Panc1 (cell line): Measurements from ENCODE around the gene CALB2.

ENCODE experiments used
- POLR2AphosphoS5 ChIP-seq: IDR thresholded peaks from 2 replicates; pipeline ENCODE4 v1.6.1; 2012; ENCODE audit warnings: mild to moderate bottlenecking, low read depth, low read length, moderate library complexity
- SIN3A ChIP-seq: IDR thresholded peaks from 2 replicates; pipeline ENCODE4 v1.6.1; 2012; ENCODE audit warnings: low read depth, mild to moderate bottlenecking, low read length, moderate library complexity, borderline replicate concordance; ENCODE audit not compliant: insufficient read depth
- TCF7L2 ChIP-seq: IDR thresholded peaks from 2 replicates; pipeline ENCODE4 v1.6.1; 2011; ENCODE audit warnings: mild to moderate bottlenecking, low read depth, low read length, inconsistent platforms
- TF ChIP-seq, protein P1 (sequence below): fragments of 450-650 bp; IDR thresholded peaks from 2 replicates; pipeline ENCODE4 v1.5.1; 2017; ENCODE audit warnings: mild to moderate bottlenecking
- TF ChIP-seq, protein P2 (sequence below), 2 experiments: IDR thresholded peaks; 2 replicates each; pipeline ENCODE4 v1.6.1; 2011 to 2012; ENCODE audit warnings: low read depth in 2 of 2, control low read depth in 1 of 2, low read length in 1 of 2, mild to moderate bottlenecking in 1 of 2, moderate library complexity in 1 of 2; ENCODE audit not compliant: insufficient read depth in 1 of 2

DNA sequence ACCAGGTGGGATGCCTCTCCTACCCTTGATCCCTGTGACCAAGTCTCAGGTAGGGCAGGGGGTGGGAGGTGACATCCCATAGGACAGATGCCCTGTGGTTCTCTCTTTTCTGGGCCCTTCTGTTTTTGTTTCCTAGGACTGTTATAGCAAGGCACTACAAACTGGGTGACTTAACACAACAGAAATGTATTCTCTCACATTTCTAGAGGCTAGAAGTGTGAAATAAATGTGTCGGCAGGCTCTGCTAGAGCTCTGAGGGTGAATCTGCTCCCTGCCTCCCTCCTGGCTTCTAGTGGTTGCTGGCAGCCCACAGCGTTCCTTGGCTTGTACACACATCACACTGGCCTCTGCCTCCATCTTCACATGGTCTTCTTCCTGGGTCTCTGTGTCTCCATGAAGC, 12.7 kb downstream of the CALB2 start:
- TF ChIP-seq, protein P1, sequence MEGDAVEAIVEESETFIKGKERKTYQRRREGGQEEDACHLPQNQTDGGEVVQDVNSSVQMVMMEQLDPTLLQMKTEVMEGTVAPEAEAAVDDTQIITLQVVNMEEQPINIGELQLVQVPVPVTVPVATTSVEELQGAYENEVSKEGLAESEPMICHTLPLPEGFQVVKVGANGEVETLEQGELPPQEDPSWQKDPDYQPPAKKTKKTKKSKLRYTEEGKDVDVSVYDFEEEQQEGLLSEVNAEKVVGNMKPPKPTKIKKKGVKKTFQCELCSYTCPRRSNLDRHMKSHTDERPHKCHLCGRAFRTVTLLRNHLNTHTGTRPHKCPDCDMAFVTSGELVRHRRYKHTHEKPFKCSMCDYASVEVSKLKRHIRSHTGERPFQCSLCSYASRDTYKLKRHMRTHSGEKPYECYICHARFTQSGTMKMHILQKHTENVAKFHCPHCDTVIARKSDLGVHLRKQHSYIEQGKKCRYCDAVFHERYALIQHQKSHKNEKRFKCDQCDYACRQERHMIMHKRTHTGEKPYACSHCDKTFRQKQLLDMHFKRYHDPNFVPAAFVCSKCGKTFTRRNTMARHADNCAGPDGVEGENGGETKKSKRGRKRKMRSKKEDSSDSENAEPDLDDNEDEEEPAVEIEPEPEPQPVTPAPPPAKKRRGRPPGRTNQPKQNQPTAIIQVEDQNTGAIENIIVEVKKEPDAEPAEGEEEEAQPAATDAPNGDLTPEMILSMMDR, result no peak
- TF ChIP-seq SIN3A (no peak), POLR2AphosphoS5 (no peak), TCF7L2 (no peak)
- TF ChIP-seq, protein P2, sequence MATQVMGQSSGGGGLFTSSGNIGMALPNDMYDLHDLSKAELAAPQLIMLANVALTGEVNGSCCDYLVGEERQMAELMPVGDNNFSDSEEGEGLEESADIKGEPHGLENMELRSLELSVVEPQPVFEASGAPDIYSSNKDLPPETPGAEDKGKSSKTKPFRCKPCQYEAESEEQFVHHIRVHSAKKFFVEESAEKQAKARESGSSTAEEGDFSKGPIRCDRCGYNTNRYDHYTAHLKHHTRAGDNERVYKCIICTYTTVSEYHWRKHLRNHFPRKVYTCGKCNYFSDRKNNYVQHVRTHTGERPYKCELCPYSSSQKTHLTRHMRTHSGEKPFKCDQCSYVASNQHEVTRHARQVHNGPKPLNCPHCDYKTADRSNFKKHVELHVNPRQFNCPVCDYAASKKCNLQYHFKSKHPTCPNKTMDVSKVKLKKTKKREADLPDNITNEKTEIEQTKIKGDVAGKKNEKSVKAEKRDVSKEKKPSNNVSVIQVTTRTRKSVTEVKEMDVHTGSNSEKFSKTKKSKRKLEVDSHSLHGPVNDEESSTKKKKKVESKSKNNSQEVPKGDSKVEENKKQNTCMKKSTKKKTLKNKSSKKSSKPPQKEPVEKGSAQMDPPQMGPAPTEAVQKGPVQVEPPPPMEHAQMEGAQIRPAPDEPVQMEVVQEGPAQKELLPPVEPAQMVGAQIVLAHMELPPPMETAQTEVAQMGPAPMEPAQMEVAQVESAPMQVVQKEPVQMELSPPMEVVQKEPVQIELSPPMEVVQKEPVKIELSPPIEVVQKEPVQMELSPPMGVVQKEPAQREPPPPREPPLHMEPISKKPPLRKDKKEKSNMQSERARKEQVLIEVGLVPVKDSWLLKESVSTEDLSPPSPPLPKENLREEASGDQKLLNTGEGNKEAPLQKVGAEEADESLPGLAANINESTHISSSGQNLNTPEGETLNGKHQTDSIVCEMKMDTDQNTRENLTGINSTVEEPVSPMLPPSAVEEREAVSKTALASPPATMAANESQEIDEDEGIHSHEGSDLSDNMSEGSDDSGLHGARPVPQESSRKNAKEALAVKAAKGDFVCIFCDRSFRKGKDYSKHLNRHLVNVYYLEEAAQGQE (IDR thresholded peaks at IDR 0.05; ENCODE audit: insufficient read depth in 1 of 2, low read depth in 2 of 2, low read length in 1 of 2), result no peak
